Measurements from ENCODE around the gene CTPS2. TPM values are rescaled to one million over a fixed set of nuclear protein-coding genes. Genes with fewer than 3 reads are reported as not detected.

Gene CTPS2
- total RNA-seq, 1 donor = 2.9 TPM

DNA sequence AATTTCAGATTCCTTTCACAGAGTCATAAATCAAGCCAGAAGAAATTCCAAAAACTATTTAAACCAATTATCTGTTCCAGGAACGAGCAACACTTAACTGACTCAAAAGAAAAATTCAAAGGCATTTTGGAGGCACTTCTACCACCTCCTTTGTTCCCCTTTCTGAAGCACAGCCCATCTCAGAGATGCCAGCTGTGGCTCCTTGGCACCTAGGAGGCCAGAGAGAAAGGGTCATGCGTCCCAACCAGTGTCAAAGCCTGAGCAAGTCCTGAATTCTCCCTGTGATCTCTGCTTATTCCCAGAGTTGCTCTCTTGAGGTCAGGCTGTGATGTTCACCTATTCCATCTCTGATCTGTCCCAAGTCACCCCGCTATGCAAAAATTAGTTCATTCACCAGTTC is 167.5 kb downstream of the CTPS2 start:
- no peak overlapping the region for H3K4me3 ChIP-seq (ENCODE audit: low read length)
- no peaks in the 10 kb centered on the region for H3K4me1 ChIP-seq (ENCODE audit: insufficient read depth, low read length)
- no peaks in the 10 kb centered on the region for H3K27me3 ChIP-seq (ENCODE audit: insufficient read depth, low read length)
- no peaks in the 10 kb centered on the region for H3K9me3 ChIP-seq (ENCODE audit: low read depth, low read length)

Other genes with a start within 250 kb of the CTPS2 start
- gene S100G, start 62.5 kb downstream of the CTPS2 start, total RNA-seq = not detected
- 43.0 TPM for gene SYAP1, start 6.9 kb upstream of the CTPS2 start, total RNA-seq
- gene TXLNG, start 73.8 kb upstream of the CTPS2 start, total RNA-seq = 17.9 TPM
- gene RBBP7, start 157.7 kb upstream of the CTPS2 start, total RNA-seq = 158 TPM
- 1.8 TPM for gene REPS2, start 234.0 kb upstream of the CTPS2 start, total RNA-seq